Measurements from ENCODE around the gene RPS15. TPM values are rescaled to one million over a fixed set of nuclear protein-coding genes. Genes with fewer than 3 reads are reported as not detected.

RPS15 gene
- total and polyA plus RNA-seq, 2 of the 13 experiments (the other 11 are each of a cell fraction or from before 2014, with no cell fraction given) = 695 to 1,411 TPM

- no peaks in the 10 kb centered on the region for H3K36me3 ChIP-seq (replicated peaks in 1 of 2; ENCODE audit: control insufficient read depth in 1 of 2, insufficient read depth in 2 of 2, low read length in 2 of 2)
- FAIRE-seq (no peak), ATAC-seq (no peak), DNase-seq (ENCODE audit: low spot score) (peak; percentile 35)
- H3K4me2 ChIP-seq (ENCODE audit: low read depth, low read length) = no peak overlapping the region
- 92% methylated on average over 26 of the region's 37 CpGs for WGBS (ENCODE audit: low lambda C conversion rate)
- in situ Hi-C loops (cut with HindIII; ENCODE audit: extremely low pct_ligation_motif_present, low pct_unique_long_range_greater_than_20kb) (no loop called here), intact Hi-C loops (cut with micrococcal nuclease; ENCODE audit: unreplicated experiment) (no loop called here)
- H2AFZ ChIP-seq (ENCODE audit: low read length) = no peak overlapping the region
- H3K79me2 ChIP-seq (ENCODE audit: insufficient read depth, low read length) = peaks cover 9% of the 10 kb centered on the region
- POLR2A ChIA-PET = interaction anchor here (2.7 kb wide), 1 partner anchor 9 kb away, joined by 29 read pairs; the partner anchor contains the start of gene REEP6
- no peaks in the 10 kb centered on the region for H3K9me3 ChIP-seq (ENCODE audit: low read length)
- H3K27ac ChIP-seq (ENCODE audit: extremely low read length, insufficient read depth, low read length) = peak overlapping the region; percentile 40
- H3K4me3 ChIP-seq (replicated peaks in 1 of 3; ENCODE audit: insufficient read depth in 1 of 3, low read depth in 2 of 3, low read length in 3 of 3) = no peak overlapping the region
- H3K4me1 ChIP-seq (ENCODE audit: insufficient read depth, low read length) = peaks cover 40% of the 10 kb centered on the region
- no peak overlapping the region for H3K9ac ChIP-seq (ENCODE audit: insufficient read depth, low read depth, low read length)
- CTCF ChIA-PET (ENCODE audit: low intra/inter-chr PET ratio, low total read pairs) = no interaction called here
- no peaks in the 10 kb centered on the region for H3K27me3 ChIP-seq (ENCODE audit: control insufficient read depth in 1 of 2, insufficient read depth in 2 of 2, low read length in 2 of 2)
- H4K20me1 ChIP-seq (ENCODE audit: insufficient read depth, low read length) = 0 out of 2 replicates have a peak, but pooled peaks cover 3% of the 10 kb centered on the region
- BruUV-seq (replicated peaks) = no TSS peak
- TF ChIP-seq ZBTB44 (CRISPR knock-in tag; IDR thresholded peaks at IDR 0.05) = no peak
- no peak for TF ChIP-seq IRF1 (CRISPR knock-in tag; IDR thresholded peaks at IDR 0.05; ENCODE audit: low read depth)
- TF ChIP-seq ZFP62 (CRISPR knock-in tag; IDR thresholded peaks at IDR 0.05) = no peak
- TF ChIP-seq ZBTB49 (CRISPR knock-in tag; IDR thresholded peaks at IDR 0.05; ENCODE audit: borderline replicate concordance) = no peak
- TF ChIP-seq ZNF747 (CRISPR knock-in tag; IDR thresholded peaks at IDR 0.05; ENCODE audit: borderline replicate concordance) = no peak
- TF ChIP-seq ZNF234 (CRISPR knock-in tag; conservative IDR thresholded peaks at IDR 0.05) = no peak
- TF ChIP-seq ZFP82 (CRISPR knock-in tag; IDR thresholded peaks at IDR 0.05; ENCODE audit: borderline replicate concordance) = no peak
- no peak for TF ChIP-seq ARID3A (IDR thresholded peaks at IDR 0.05; ENCODE audit: low read depth, low read length)
- TF ChIP-seq MEF2D (CRISPR knock-in tag; IDR thresholded peaks at IDR 0.05) = no peak
- no peak for TF ChIP-seq AGO2 (optimal IDR thresholded peaks at IDR 0.05; ENCODE audit: low read depth, low read length)
- no peak; the same call in 1 of the 2 replicates for TF ChIP-seq JUND (CRISPR knock-in tag; IDR thresholded peaks at IDR 0.05)
- TF ChIP-seq ZNF788 (CRISPR knock-in tag; IDR thresholded peaks at IDR 0.05; ENCODE audit: borderline replicate concordance) = no peak
- no peak for TF ChIP-seq TAF15 (IDR thresholded peaks at IDR 0.05; ENCODE audit: low read depth, low read length, poor library complexity, severe bottlenecking)
- no peak for TF ChIP-seq NR2C2 (CRISPR knock-in tag; IDR thresholded peaks at IDR 0.05; ENCODE audit: borderline replicate concordance)
- no peak for TF ChIP-seq TGIF2 (CRISPR knock-in tag; IDR thresholded peaks at IDR 0.05)
These were observed 44.4 kb downstream of the RPS15 start for GRCh38 chr19:1482361-1483130.
